Aorta (tissue), 5 donors: ENCODE data around the gene AKAP13. TPM values are rescaled to one million over a fixed set of nuclear protein-coding genes. Genes with fewer than 3 reads are reported as not detected.

Experiments
- ATAC-seq: fragments of 200-7000 bp; cut with Tn5 transposase; one replicate; pipeline ENCODE4 v1.9.1; 2022; ENCODE audit warnings: moderate library complexity; ENCODE audit not compliant: low FRiP score
- DNase-seq, 2 donors: peaks; one replicate each; pipeline ENCODE4 v3.0.0-alpha.2; 2020
- H3K27ac ChIP-seq, 2 donors: one replicate each; pipeline ENCODE4 v1.5.1; 2013; ENCODE audit warnings: low read length in 2 of 2, mild to moderate bottlenecking in 2 of 2, moderate library complexity in 2 of 2, control low read depth in 1 of 2, inconsistent platforms in 1 of 2, low read depth in 1 of 2
- H3K27me3 ChIP-seq, 2 donors: one replicate each; pipeline ENCODE4 v1.6.1; 2013; ENCODE audit warnings: control low read depth in 1 of 2, low read length in 1 of 2, mild to moderate bottlenecking in 1 of 2, moderate library complexity in 1 of 2; ENCODE audit not compliant: insufficient read depth in 2 of 2, control insufficient read depth in 1 of 2
- H3K36me3 ChIP-seq, 2 donors: one replicate each; pipeline ENCODE4 v1.6.1; 2013; ENCODE audit warnings: control low read depth in 1 of 2, low read length in 1 of 2, mild to moderate bottlenecking in 1 of 2; ENCODE audit not compliant: insufficient read depth in 2 of 2, control insufficient read depth in 1 of 2
- H3K4me1 ChIP-seq, 2 donors: one replicate each; pipeline ENCODE4 v1.6.1; 2013; ENCODE audit warnings: low read length in 2 of 2, control low read depth in 1 of 2, mild to moderate bottlenecking in 1 of 2, moderate library complexity in 1 of 2; ENCODE audit not compliant: insufficient read depth in 2 of 2, control insufficient read depth in 1 of 2
- H3K4me3 ChIP-seq, 2 donors: one replicate each; pipeline ENCODE4 v1.5.1; 2013; ENCODE audit warnings: low read length in 2 of 2, control low read depth in 1 of 2, mild to moderate bottlenecking in 1 of 2
- H3K9me3 ChIP-seq: one replicate; pipeline ENCODE4 v1.6.1; 2013; ENCODE audit warnings: mild to moderate bottlenecking, low read length; ENCODE audit not compliant: control insufficient read depth
- WGBS, 2 donors: extraction: QIAGEN DNeasy Blood & Tissue Kit; methylation state at CpG; one replicate each; pipeline ENCODE4 v1.1.7; 2013; 5-methylcytosine and 5-hydroxymethylcytosine counted together
- intact Hi-C, 2 donors: fragments of 100-400 bp; cut with DNase I; formaldehyde crosslinking; loops; one replicate each; pipeline versions ENCODE4 v1.14.2 to v1.15.0; 2022
- polyA plus RNA-seq, 2 donors: library from polyadenylated mRNA; stranded (reverse); fragments of 200-250 nt; gene quantifications; one replicate each; pipeline ENCODE4 v1.2.3, GENCODE V29; 2013
- total RNA-seq, 2 donors: library from RNA; stranded (reverse); fragmentation: NEBNext Ultra II Directional; extraction: Animal tissue kit (Norgen Biotek cat#: 25700); gene quantifications; one replicate each; pipeline ENCODE4 v1.2.1, GENCODE V29; 2021
- donor health status: healthy with polysubstance abuse.
- donor health status: Bipolar disorder and iron deficiency.
- donor health status: DM: no; HTN: no; CAD: no.
- donor health status: DM: no; HTN: no; CAD: no.
- donor health status: DM: yes; HTN: yes; CAD: no.

AKAP13 gene
- total and polyA plus RNA-seq, 4 donors, result 29.6 to 267 (median 138) TPM

GRCh38 chr15:85400606-85401005 lies 20.2 kb downstream of the AKAP13 start:
- intact Hi-C loops, result loop anchor here in 1 of 2 donors (10.0 kb wide), 1 partner anchor 66 kb away; no protein-coding TSS in a partner anchor
- Histone ChIP-seq H3K27me3 (no peaks in the 10 kb centered on the region), H3K27ac (no peak overlapping the region), H3K9me3 (no peaks in the 10 kb centered on the region), H3K4me1 (peaks cover 3 to 17% of the 10 kb centered on the region in 2 donors), H3K36me3 (no peaks in the 10 kb centered on the region), H3K4me3 (no peak overlapping the region)
- 94 to 98% methylated on average over 3 of the region's 3 CpGs for WGBS, 2 donors
- ATAC-seq (no peak), DNase-seq (no peak)

- intact Hi-C loops, result loop anchor here in 1 of 2 donors (10.0 kb wide), 1 partner anchor 66 kb away; no protein-coding TSS in a partner anchor
- DNase-seq (no peak), ATAC-seq (no peak)
- WGBS, 2 donors, result 95% methylated on average over 4 of the region's 4 CpGs
- Histone ChIP-seq H3K36me3 (no peaks in the 10 kb centered on the region), H3K4me1 (peaks cover 3 to 24% of the 10 kb centered on the region in 2 donors), H3K27ac (no peak overlapping the region), H3K4me3 (no peak overlapping the region), H3K9me3 (no peaks in the 10 kb centered on the region), H3K27me3 (no peaks in the 10 kb centered on the region)
Observed at GRCh38 chr15:85401108-85401774, 20.8 kb downstream of the AKAP13 start.

- WGBS, 2 donors, result 33 to 40% methylated on average over 5 of the region's 5 CpGs
- no peak for ATAC-seq
- Histone ChIP-seq H3K4me3 (no peak overlapping the region), H3K27me3 (no peaks in the 10 kb centered on the region), H3K27ac (no peak overlapping the region), H3K36me3 (no peaks in the 10 kb centered on the region), H3K4me1 (peaks cover 4 to 24% of the 10 kb centered on the region in 2 donors), H3K9me3 (no peaks in the 10 kb centered on the region)
- DNase-seq, result no peak
- intact Hi-C loops, result loop anchor here in 1 of 2 donors (10.0 kb wide), 1 partner anchor 68 kb away; no protein-coding TSS in a partner anchor
Observed at GRCh38 chr15:85402195-85402881, 21.9 kb downstream of the AKAP13 start.

GRCh38 chr15:85403745-85404144 lies 23.3 kb downstream of the AKAP13 start:
- intact Hi-C loops, result loop anchor here in 1 of 2 donors (10.0 kb wide), 1 partner anchor 69 kb away; no protein-coding TSS in a partner anchor
- 80 to 86% methylated on average over 5 of the region's 5 CpGs for WGBS, 2 donors
- no peak overlapping the region for H3K27ac ChIP-seq
- H3K4me1 ChIP-seq, result peaks cover 8 to 24% of the 10 kb centered on the region in 2 donors
- H3K9me3 ChIP-seq, result no peaks in the 10 kb centered on the region
- H3K4me3 ChIP-seq, result no peak overlapping the region
- no peaks in the 10 kb centered on the region for H3K27me3 ChIP-seq
- DNase-seq, result no peak
- ATAC-seq, result peak; percentile 69
- no peaks in the 10 kb centered on the region for H3K36me3 ChIP-seq

GRCh38 chr15:85404176-85404917 lies 23.9 kb downstream of the AKAP13 start:
- no peak for DNase-seq
- Histone ChIP-seq H3K4me1 (peaks cover 8 to 24% of the 10 kb centered on the region in 2 donors), H3K27me3 (no peaks in the 10 kb centered on the region), H3K36me3 (no peaks in the 10 kb centered on the region), H3K9me3 (no peaks in the 10 kb centered on the region), H3K4me3 (no peak overlapping the region), H3K27ac (peak overlapping the region; percentile 59 to 76)
- WGBS, 2 donors, result 28 to 39% methylated on average over 4 of the region's 4 CpGs
- no peak for ATAC-seq
- intact Hi-C loops, result loop anchor here in 1 of 2 donors (10.0 kb wide), 1 partner anchor 70 kb away; no protein-coding TSS in a partner anchor

- Histone ChIP-seq H3K36me3 (no peaks in the 10 kb centered on the region), H3K27ac (peak overlapping the region; percentile 76 to 79), H3K4me3 (no peak overlapping the region), H3K27me3 (no peaks in the 10 kb centered on the region), H3K9me3 (no peaks in the 10 kb centered on the region), H3K4me1 (peaks cover 8 to 24% of the 10 kb centered on the region in 2 donors)
- ATAC-seq (no peak), DNase-seq (no peak)
- intact Hi-C loops, result loop anchor here in 1 of 2 donors (10.0 kb wide), 1 partner anchor 70 kb away; no protein-coding TSS in a partner anchor
- WGBS, 2 donors, result 3 to 8% methylated on average over 7 of the region's 7 CpGs
Observed at GRCh38 chr15:85404918-85405866, 24.8 kb downstream of the AKAP13 start.

- Histone ChIP-seq H3K27me3 (peaks cover 0 to 1% of the 10 kb centered on the region in 2 donors), H3K4me3 (no peak overlapping the region), H3K4me1 (peaks cover 8 to 22% of the 10 kb centered on the region in 2 donors), H3K9me3 (no peaks in the 10 kb centered on the region), H3K27ac (peak overlapping the region in 1 of 2 donors; percentile 19), H3K36me3 (no peaks in the 10 kb centered on the region)
- intact Hi-C loops, result loop anchor here in 1 of 2 donors (10.0 kb wide), 1 partner anchor 72 kb away; no protein-coding TSS in a partner anchor
- 95 to 100% methylated on average over 3 to 4 of the region's 4 CpGs for WGBS, 2 donors
- ATAC-seq (no peak), DNase-seq (no peak)
Observed at GRCh38 chr15:85406916-85407315, 26.5 kb downstream of the AKAP13 start.
